NCI-H1436 (cell line): Measurements from ENCODE around the gene RAB9A.

Source experiments
- DNase-seq: peaks from one replicate; lab custom pipeline; 2025; lab: John Stamatoyannopoulos, UW

Gene RAB9A

DNA sequence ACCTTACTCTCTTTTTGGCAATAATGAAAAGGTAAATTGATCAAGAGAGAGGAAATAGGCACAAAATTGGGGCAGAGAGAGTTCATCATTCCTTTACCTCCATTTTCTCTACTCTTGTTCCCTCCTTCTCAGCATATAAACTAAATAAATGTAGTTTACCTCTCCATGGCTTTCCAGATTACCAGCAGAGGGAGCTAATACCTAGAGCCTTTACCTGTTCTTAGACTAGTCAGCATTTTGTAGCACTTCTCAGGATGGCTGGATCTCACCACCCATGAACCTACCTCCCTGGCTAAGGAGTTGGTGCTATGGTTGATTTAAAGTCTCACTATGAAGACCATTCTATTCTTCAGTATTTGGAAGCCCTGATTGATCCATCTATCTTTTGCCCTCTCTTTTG is 61.3 kb downstream of the RAB9A start:
- peak; percentile 22 for DNase-seq

DNA sequence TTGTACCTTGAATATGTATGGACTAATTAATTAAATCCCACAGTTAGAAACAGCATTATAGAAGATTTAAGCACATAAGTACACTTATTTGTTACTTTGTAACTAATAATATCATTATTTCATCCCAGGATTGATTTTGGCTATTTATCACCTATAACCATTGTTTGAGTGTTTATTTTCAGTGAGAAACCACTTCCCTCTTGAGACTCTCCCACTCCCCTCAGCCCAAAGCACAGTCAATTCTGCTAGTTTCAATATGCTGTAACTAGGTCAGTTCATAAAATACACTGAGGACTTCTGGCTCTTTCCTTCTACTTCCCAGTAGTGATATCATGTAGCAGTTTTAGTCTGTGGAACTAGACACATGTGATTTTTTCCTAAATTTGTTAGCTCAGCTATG is 61.9 kb downstream of the RAB9A start:
- no peak for DNase-seq

DNA sequence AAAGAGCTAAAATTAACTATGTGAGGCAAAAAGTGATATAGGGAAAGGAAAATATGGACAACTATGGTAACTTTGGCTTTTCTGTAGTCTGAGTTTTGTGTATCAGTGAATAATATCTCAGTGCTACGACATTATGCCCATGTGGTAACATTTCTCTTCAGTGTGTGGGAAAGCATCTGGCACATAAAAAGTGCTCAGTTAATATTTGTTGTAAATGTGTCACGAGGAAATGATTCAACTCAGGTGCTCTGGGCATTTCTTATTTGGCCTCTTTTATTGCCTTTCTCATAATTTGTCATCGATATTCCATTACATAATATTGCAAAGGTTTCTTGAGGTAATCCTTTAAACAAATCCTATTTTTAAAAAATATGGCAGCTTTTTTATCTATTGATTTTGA is 63.2 kb downstream of the RAB9A start:
- no peak for DNase-seq

DNA sequence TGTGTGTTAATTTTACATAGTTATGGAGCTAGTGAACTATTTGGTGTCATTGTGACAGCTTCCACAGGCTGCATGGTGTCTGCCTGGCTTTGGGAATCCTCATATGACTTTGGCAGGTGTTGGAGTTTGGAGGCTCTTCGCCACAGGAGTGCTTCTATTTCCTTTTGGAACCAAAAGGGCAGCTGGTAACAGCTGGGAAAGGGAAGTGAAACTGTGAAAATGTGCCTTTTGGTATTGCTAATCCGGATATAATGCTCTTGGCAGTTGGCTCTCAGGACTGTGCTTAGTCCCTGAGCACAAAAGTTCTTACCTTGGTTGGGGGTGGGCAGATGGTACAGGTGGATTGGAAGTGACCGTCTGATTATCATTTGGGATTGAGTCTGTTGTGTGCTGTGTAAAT is 63.7 kb downstream of the RAB9A start:
- DNase-seq: no peak

DNA sequence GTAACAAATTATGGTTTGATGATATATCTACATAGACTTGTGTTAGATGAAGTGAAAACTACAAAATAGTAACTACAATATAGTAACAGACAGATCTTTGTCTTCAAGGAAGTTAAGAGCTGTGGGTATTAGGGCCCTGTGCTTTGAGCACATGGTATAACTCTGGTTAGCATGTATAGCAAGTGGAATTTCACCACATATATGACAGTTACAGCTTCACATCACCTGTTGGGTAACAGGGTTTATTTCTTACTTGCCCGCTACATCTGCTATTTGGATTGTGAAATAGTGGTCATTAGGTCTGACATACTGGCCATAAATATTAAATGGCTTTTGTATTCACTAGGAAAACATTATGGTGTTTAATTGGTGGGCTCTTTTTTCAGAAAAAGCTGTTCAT is 65.8 kb downstream of the RAB9A start:
- no peak for DNase-seq

DNA sequence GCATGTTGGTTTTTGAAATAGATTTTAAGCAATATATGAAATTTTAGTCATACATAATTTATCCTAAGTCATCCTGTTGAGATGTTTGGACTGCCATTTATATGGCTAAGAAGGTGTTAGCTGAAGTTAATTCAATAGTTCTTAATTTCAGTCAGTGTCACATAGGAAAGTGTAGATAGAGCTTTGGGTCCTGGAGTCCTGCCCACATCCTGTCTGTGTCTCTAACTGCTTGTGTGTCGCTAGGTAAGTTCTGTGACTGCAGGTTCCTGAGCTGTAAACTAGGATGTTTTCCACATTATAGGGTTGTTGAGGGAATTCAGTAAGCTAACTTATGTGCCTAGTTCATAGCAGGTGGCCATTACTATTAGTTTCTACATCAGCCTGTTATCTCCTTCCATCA is 66.3 kb downstream of the RAB9A start:
- DNase-seq: no peak

DNA sequence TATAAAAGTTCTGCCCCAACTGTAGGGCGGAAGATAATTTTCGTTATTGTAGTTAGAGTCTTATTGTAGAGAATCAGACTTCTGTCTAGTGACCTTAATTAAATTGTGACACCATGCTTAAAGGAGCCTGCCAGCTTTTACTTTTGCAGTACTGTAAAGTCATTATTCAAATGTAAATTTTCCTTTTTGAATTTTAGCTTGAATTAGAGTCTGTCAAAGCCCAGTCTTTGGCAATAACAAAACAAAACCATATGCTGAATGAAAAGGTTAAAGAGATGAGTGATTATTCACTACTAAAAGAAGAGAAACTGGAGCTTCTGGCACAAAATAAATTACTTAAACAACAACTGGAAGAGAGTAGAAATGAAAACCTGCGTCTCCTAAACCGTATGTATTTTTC is 67.5 kb downstream of the RAB9A start:
- DNase-seq: no peak

DNA sequence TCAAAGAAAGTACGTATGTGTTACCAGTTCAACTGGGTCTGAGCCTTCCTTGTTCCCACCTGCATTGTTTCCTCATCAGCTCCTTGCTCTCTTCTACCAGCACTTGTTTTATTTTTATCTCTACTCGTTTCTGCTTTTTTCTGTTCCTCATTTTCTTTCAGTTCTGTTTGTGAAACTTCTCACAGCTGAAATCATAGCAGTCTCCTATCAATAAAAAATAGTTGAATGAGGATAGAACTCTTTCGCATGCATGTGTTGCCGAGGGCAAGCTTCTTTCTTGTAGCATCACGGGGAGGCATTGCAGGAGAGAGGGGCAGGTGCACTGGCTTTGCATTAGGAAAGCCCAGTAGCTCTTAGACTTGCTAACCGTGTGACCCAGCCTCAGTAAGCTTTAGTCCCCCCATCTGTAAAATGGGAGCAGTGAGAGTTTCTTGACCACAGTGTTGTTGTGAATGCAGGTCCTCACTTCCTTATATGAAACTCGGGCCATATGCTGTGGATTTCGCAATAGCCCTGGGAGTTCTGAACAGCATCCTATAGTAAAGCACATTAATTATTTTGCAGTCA is 70.3 kb downstream of the RAB9A start:
- DNase-seq: no peak
